Measurements from ENCODE around the gene TRAPPC11.
A peak's percentile ranks its signal among the peaks of the same experiment; 100 is the strongest.

Gene TRAPPC11

DNA sequence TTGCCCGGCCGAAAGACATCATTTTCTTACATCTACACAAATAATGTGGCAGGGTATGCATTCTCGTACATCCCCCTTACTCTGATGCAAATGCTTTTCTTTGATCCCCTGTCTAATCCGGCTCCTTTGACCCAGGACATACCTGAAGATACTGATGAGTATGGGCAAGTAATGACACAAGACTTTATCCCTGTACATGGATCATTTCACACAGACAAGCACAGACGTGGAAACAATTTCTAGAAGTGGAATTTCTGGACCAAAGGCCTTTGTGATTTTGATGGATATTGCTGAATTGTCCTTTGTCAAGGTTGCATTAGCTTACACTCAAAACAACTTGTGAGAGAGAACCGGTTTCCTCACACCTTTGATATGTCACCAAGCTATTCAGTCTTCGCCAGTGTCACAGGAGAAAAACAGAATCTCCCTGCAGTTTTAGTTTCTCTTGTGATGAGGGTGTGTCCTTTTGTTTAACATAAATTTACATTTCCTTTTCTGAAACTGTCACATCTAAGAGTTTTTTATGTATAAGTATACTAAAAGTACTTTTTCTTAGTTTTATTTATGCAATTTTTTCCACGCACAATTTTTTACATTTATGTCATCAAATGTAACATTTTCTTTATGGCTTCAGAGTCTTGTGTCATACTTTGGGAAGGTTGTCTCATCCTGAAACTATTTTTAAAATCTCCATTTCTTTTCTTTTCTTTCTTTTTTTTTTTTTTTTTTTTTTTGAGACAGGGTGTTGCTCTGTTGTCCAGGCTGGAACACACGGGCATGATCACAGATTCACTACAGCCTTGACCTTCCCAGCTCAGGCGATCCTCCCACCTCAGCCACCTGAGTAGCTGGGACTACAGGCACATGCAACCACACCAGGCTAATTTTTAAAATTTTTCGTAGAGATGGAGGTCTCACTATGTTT is 25.4 kb upstream of the TRAPPC11 start:
- Mint-ChIP-seq H3K4me3 (no peak overlapping the region), H3K4me1 (peaks cover 12% of the 10 kb centered on the region), H3K27ac (no peak overlapping the region), H3K27me3 (no peaks in the 10 kb centered on the region), H3K9me3 (no peaks in the 10 kb centered on the region)
- DNase-seq (no peak), ATAC-seq (peak; percentile 67)

DNA sequence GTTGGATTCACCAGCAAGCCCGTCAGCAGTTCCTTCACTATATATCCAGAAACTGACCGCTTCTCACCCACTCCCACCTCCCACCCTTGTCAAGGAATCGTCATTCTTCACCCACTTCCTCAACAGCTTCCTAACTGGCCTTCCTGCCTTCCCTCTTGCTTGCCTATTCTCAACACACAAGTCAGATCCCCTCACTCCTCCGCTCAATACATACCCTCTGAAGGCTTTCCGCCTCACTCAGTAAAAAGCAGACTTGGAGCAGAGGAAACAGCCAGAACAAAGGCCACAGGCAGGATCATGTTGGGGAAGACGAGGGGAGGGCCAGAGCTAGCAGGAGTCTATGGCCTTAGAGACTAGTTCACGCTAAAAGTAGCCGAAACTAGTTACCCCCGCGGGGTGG is 23.8 kb upstream of the TRAPPC11 start:
- no peak overlapping the region for H3K27ac Mint-ChIP-seq
- no peaks in the 10 kb centered on the region for H3K27me3 Mint-ChIP-seq
- DNase-seq: no peak
- peaks cover 12% of the 10 kb centered on the region for H3K4me1 Mint-ChIP-seq
- no peaks in the 10 kb centered on the region for H3K9me3 Mint-ChIP-seq
- ATAC-seq: no peak
- H3K4me3 Mint-ChIP-seq: no peak overlapping the region

DNA sequence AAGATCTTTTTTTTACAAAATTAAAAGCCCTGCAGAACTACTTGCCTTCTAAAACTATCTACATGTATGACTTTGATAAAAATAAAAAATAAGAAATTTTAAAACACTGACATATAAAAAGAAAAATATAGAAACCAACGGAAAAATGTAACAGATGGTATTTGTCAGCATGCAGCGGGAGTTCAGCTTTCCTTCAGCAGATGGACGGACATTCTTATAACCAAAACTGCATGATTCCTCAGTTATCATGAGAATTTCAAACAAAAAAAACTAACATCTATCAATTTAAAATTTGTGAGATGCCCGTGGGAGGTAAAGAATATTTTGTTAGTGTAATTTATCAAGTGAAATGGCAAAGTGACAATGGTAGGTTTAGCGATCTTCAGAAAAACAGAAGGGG is 23.4 kb upstream of the TRAPPC11 start:
- Mint-ChIP-seq H3K9me3 (no peaks in the 10 kb centered on the region), H3K27me3 (no peaks in the 10 kb centered on the region), H3K4me1 (peaks cover 12% of the 10 kb centered on the region), H3K27ac (no peak overlapping the region), H3K4me3 (no peak overlapping the region)
- no peak for ATAC-seq
- no peak for DNase-seq

DNA sequence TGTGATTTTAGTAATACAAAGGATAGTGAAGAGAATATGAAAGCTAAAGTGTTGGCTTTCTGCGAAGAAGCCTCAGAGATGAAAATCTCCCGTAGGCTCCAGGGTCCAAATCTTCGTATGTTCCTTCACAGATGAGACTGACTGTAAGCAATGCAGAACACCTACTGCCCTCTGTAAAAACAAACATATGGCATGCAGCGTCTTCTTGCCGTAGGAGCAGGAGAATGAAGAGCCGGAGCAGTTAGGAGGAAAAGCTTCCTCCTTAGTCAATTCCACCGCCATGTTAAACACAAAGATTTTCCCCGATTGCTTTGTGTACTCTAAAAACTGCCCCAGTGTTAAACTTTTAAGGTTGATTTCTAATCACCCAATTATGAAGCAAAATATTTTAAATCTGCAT is 22.6 kb upstream of the TRAPPC11 start:
- Mint-ChIP-seq H3K4me3 (no peak overlapping the region), H3K9me3 (no peaks in the 10 kb centered on the region)

DNA sequence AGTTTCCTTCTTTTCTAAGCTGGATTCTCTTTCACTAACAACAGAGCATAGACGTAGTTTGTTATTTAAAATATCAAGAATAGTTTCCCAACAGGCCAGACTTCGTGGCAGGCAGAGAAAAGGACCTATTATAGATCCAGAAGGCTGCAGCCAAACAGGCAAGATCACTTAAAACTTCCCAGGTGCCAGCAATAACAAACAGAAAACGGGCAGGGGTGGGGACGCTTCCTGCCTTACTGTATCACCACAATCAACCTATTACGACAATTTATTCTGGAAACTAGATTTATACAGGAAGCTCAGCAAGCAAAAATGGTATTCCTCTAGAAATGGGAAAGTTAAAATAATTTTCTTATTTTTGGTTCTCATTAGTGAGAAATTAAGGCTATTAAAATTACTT is 22.2 kb upstream of the TRAPPC11 start:
- no peaks in the 10 kb centered on the region for H3K27me3 Mint-ChIP-seq
- H3K4me3 Mint-ChIP-seq: no peak overlapping the region
- peaks cover 12% of the 10 kb centered on the region for H3K4me1 Mint-ChIP-seq
- DNase-seq: no peak
- no peaks in the 10 kb centered on the region for H3K9me3 Mint-ChIP-seq
- peak overlapping the region in 1 of 2 donors; percentile 4 for H3K27ac Mint-ChIP-seq
- no peak for ATAC-seq

More for the DNA sequence above, 22.6 kb upstream of the TRAPPC11 start:
- DNase-seq (no peak), ATAC-seq (no peak)
- Mint-ChIP-seq H3K4me1 (peaks cover 12% of the 10 kb centered on the region), H3K27ac (no peak overlapping the region), H3K27me3 (no peaks in the 10 kb centered on the region)

DNA sequence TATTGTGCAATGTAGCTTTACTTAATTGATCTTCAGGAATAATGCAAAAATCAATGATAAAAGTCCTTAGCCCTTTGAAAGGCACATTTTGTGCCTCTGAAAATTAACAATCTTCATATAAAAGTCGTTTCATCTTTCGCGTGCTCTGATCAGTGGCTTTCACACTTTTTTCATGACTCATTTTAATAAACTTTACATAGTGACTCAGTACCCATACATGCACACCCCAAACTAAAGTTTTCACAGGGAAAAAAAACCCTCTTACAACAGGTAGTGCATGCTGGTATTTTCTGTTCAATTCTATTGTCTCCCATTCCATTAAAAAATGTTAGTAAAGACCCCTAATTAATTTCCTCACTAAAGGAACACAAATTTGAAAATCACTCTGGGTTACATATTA is 21.6 kb upstream of the TRAPPC11 start:
- no peak overlapping the region for H3K27ac Mint-ChIP-seq
- peaks cover 12% of the 10 kb centered on the region for H3K4me1 Mint-ChIP-seq
- no peaks in the 10 kb centered on the region for H3K9me3 Mint-ChIP-seq
- ATAC-seq (peak; percentile 93), DNase-seq (no peak)
- no peaks in the 10 kb centered on the region for H3K27me3 Mint-ChIP-seq
- peak overlapping the region; percentile 34 to 63 for H3K4me3 Mint-ChIP-seq

DNA sequence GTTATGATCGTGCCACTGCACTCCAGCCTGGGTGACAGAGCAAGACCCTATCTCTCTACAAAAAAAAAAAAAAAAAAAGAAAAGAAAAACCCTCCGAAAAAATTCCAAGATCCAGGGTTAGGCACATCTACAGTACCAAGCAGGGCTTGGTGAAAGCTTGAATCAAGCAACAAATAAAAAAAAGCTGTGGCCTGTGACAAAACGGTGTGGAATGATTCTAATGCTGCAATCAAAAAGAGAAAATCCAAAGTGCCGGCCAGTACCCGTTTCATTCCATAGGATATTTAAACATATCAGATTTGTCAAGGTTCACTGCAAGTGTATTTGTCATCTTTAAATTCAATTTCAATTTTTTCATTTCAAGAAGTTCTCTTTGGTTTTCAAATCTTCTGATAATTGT is 20.7 kb upstream of the TRAPPC11 start:
- Mint-ChIP-seq H3K4me1 (peaks cover 12% of the 10 kb centered on the region), H3K27me3 (no peaks in the 10 kb centered on the region), H3K27ac (no peak overlapping the region), H3K9me3 (no peaks in the 10 kb centered on the region), H3K4me3 (peak overlapping the region in 1 of 2 donors; percentile 29)
- DNase-seq (no peak), ATAC-seq (no peak)

DNA sequence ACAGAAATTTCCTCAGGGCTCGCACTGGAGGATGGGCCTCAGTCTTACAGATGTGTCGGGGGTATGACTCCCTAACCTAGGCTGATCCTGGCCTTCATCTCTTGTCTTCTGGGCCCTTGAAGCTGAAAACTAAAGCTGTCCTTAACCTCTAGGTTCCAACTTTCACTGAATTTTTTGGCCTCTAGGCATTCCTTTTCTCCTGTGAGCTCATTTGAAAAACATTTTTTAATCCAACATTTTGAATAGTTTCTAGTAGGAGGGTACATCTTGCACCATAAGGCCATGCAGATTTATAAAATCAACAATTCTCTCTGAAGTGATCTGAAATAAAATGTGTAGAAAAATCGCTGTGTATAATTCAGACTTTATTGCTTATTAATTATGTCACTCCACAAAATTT is 19.8 kb upstream of the TRAPPC11 start:
- no peak overlapping the region for H3K27ac Mint-ChIP-seq
- DNase-seq (no peak), ATAC-seq (no peak)
- no peaks in the 10 kb centered on the region for H3K27me3 Mint-ChIP-seq
- peaks cover 12% of the 10 kb centered on the region for H3K4me1 Mint-ChIP-seq
- no peaks in the 10 kb centered on the region for H3K9me3 Mint-ChIP-seq
- no peak overlapping the region for H3K4me3 Mint-ChIP-seq

DNA sequence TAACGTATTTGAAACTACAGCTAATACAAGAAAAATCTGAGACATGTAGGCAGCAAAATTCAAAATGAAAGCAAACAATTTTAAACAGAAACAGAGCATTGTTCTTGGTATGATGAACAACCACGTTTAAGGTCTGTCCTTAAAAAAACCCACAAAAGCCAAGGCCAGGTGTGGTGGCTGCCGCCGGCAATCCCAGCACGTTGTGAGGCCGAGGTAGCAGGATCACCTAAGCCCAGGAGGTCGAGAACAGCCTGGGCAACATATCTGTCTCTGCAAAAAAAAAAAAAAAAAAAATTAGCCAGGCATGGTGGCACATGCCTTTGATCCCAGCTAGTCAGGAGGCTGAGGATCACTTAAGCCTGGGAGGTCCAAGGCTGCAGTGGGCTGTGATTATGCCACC is 13.8 kb upstream of the TRAPPC11 start:
- no peak for ATAC-seq
- no peak for DNase-seq
- Mint-ChIP-seq H3K4me1 (no peaks in the 10 kb centered on the region), H3K9me3 (no peaks in the 10 kb centered on the region), H3K27ac (no peak overlapping the region), H3K4me3 (no peak overlapping the region), H3K27me3 (no peaks in the 10 kb centered on the region)

DNA sequence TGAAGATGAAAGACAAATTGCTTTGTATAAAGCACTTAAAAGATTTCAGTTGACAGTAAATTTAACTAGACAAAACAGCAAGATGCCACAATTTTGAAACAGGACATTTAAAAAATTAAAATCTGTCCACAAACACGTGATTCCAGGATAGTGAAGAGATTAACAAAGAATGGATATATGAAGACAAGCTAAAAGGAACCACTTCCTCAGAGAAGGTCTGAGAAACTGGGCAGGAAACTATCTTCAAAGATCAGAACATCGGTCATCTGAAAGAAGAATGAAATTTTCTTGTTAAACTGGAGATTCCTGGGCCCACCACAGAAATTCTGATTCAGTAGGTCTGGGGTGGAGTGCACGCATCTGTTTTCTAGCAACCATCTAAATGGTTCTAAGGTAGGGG is 1.5 kb upstream of the TRAPPC11 start:
- ATAC-seq: no peak
- Mint-ChIP-seq H3K4me3 (peak overlapping the region; percentile 84 to 89), H3K9me3 (no peaks in the 10 kb centered on the region), H3K4me1 (peaks cover 32% of the 10 kb centered on the region), H3K27ac (peak overlapping the region in 1 of 2 donors; percentile 13), H3K27me3 (no peaks in the 10 kb centered on the region)
- no peak for DNase-seq

DNA sequence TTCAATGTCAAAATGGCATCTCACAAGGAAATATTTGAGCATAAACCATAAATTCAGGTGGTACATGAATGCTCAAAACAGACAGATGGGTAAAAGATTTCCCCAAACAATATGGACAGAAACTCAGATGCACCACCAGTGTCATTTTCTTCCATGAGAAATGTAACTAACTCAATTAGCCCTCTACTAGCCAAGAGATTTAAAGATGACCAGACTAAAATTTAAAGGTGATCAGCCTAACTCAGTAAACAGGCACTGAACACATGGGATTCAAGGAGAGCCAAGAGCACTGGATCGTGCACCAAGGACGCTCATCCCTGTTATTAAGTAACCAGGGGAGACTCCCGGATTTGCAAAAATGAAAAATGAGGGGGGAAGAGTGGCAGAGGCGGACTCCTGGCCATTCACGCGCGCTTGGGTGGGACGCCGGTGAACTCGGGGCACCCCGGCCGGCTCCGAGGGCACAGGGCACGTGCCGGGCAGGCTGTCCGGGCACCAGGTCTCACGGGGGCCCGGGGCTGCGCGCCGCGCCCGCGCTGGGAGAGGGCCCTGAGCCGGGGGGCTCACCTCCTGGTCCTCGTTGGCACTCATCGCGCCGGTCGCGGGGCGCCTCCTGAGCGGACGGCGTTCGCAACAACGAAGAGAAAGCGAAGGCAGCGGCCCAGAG is 598 bp upstream of the TRAPPC11 start:
- ATAC-seq (no peak), DNase-seq (no peak)
- H3K4me3 Mint-ChIP-seq: peak overlapping the region; percentile 84 to 89
- H3K9me3 Mint-ChIP-seq: no peaks in the 10 kb centered on the region
- H3K4me1 Mint-ChIP-seq: peaks cover 32% of the 10 kb centered on the region
- no peaks in the 10 kb centered on the region for H3K27me3 Mint-ChIP-seq
- peak overlapping the region; percentile 95 to 98 for H3K27ac Mint-ChIP-seq

DNA sequence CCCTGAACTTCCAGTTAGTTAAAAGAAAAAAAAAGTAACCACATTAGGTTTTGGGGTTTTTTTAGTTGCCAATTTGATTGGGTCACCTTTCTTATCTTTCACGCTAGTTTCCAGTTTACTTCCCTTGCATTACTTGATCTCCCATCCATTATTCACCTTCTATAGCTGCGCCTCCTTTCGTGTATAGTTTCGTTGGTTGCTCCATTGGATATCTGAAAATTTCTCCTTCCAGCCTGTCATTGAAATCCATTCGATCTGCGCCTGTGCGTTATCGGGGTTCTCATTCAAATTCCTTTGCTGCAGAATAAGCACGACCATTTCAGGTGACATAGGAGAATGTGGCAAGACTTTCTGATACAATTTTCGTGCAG is 764 bp downstream of the TRAPPC11 start:
- Mint-ChIP-seq H3K27me3 (no peaks in the 10 kb centered on the region), H3K9me3 (no peaks in the 10 kb centered on the region), H3K27ac (peak overlapping the region; percentile 68 to 82), H3K4me1 (peaks cover 32% of the 10 kb centered on the region), H3K4me3 (peak overlapping the region; percentile 84 to 89)
- no peak for ATAC-seq
- no peak for DNase-seq

DNA sequence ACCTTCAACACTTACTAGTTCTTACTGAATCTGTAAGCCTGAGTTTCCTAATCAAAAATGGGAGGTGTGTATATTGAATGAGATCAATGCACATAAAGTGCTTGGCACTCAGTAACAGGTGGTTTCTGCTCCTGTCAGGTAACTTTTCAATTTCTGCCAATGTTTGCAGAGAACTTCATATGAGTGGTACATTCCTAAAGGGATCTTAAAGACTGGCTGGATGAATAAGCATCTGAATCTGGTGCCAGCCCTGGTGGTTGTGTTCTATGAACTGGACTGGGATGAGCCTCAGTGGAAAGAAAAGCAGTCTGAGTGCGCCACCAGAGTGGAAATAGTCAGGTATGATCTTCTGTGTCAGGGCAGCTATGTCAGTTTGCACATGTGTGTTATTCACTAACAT is 7.0 kb downstream of the TRAPPC11 start:
- no peaks in the 10 kb centered on the region for H3K9me3 Mint-ChIP-seq
- no peak overlapping the region for H3K27ac Mint-ChIP-seq
- peaks cover under 1% of the 10 kb centered on the region for H3K4me1 Mint-ChIP-seq
- no peak overlapping the region for H3K4me3 Mint-ChIP-seq
- DNase-seq (no peak), ATAC-seq (no peak)
- no peaks in the 10 kb centered on the region for H3K27me3 Mint-ChIP-seq

DNA sequence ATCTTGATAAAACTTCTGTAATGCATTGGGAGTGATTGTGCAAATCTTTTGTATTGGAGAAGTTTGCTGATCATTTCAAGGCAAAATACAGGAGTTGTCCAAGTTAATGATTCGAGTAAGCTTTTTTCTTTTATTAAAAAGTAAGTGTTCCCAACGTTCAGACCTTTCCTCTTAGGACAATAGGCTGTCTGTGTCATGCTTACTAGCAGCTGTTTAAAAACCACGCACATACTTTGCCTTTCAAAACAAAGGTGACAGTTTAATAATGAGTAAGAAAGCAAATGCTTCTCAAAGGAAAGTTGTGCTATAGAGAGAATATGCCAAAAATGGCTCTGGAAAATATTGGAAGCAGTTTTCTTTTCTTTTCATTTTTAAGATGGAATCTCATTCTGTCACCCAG is 11.2 kb downstream of the TRAPPC11 start:
- H3K4me1 Mint-ChIP-seq: no peaks in the 10 kb centered on the region
- DNase-seq (no peak), ATAC-seq (no peak)
- no peaks in the 10 kb centered on the region for H3K9me3 Mint-ChIP-seq
- no peak overlapping the region for H3K4me3 Mint-ChIP-seq
- no peak overlapping the region for H3K27ac Mint-ChIP-seq
- no peaks in the 10 kb centered on the region for H3K27me3 Mint-ChIP-seq

DNA sequence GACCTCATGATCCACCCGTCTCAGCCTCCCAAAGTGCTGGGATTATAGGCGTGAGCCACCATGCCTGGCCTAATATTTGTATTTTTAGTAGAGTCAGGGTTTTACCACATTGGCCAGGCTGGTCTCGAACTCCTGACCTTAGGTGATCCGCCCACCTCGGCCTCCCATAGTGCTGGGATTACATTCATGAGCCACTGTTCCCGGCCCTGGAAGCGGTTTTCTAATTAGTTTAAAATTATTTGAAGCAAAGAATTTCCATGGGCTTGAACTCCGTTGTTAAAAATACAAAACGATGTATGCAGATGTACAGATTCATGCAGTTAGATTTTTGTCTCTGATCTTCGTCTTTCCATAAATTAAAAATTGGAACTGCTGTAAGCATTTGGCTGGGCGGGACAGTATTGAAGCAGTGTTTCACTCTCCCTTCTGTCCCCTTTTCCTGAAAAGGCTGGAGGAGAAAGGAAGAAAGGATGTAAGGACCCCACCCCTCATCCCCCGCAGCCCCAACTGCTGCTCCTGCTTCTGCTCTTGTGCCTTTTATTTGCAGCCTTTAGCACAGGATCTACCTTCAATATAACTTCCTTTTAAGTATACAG is 12.0 kb downstream of the TRAPPC11 start:
- no peak overlapping the region for H3K4me3 Mint-ChIP-seq
- H3K27me3 Mint-ChIP-seq: no peaks in the 10 kb centered on the region
- H3K4me1 Mint-ChIP-seq: no peaks in the 10 kb centered on the region
- peak overlapping the region in 1 of 2 donors; percentile 49 for H3K27ac Mint-ChIP-seq
- no peak for ATAC-seq
- H3K9me3 Mint-ChIP-seq: no peaks in the 10 kb centered on the region
- no peak for DNase-seq

DNA sequence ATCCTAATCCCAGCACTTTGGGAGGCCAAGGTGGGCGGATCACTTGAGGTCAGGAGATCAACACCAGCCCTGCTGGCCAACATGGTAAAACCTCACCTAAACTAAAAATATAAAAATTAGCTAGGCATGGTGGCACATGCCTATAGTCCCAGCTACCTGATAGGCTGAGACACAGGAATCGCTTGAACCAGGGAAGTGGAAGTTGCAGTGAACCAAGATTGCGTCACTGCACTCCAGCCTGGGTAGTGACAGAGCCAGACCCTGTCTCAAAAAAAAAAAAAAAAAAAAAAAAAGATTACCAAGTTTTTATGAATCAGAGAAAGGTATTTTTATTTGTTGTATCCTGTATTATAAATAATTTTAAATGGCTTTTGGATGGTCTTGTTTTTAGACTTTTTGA is 15.1 kb downstream of the TRAPPC11 start:
- Mint-ChIP-seq H3K27me3 (no peaks in the 10 kb centered on the region), H3K4me3 (no peak overlapping the region), H3K27ac (no peak overlapping the region), H3K4me1 (no peaks in the 10 kb centered on the region), H3K9me3 (no peaks in the 10 kb centered on the region)
- DNase-seq (no peak), ATAC-seq (no peak)

All from stimulated activated naive CD8-positive, alpha-beta T cell treated with anti-CD3 and anti-CD28 coated beads, Interleukin-15, amount 100 ng/mL, for 72 hours (primary cell).